GM13976 (cell line): ENCODE data around the gene SFT2D3.

ENCODE experiments used
- DNase-seq: peaks from one replicate; pipeline ENCODE4 v3.0.0; 2012; ENCODE audit warnings: low spot score
- CTCF ChIP-seq: IDR thresholded peaks from 2 replicates; pipeline ENCODE4 v1.5.1; 2012; ENCODE audit warnings: borderline replicate concordance, mild to moderate bottlenecking; ENCODE audit not compliant: insufficient read depth; ENCODE audit errors: extremely low read depth, missing control alignments, control extremely low read depth
- in situ Hi-C: fragments of 300-500 bp; cut with MboI; formaldehyde crosslinking; loops from one replicate; pipeline ENCODE4 v1.12.0; 2022; ENCODE audit warnings: low sequenced_read_pairs, mixed read lengths, inconsistent platforms; ENCODE audit not compliant: unreplicated experiment

SFT2D3 gene

DNA sequence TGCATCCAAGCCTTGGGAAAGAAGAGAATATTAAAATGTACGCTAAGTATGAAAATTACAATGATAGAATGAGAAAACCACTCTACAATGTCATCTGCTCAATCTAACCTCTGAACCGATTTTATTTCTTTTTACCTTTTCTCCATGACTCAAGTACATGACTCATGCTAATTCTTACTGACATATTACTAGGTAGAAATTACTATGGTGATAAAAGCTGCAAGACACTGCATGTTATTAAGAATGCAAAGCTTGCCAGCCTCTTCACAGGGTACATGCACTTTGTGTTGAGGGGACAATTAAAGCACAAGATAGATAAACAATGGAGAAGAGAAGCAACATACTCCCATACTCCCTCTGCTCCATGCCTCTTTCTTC is 20.7 kb downstream of the SFT2D3 start:
- TF ChIP-seq CTCF: no peak
- in situ Hi-C loops: no loop called here
- no peak for DNase-seq

DNA sequence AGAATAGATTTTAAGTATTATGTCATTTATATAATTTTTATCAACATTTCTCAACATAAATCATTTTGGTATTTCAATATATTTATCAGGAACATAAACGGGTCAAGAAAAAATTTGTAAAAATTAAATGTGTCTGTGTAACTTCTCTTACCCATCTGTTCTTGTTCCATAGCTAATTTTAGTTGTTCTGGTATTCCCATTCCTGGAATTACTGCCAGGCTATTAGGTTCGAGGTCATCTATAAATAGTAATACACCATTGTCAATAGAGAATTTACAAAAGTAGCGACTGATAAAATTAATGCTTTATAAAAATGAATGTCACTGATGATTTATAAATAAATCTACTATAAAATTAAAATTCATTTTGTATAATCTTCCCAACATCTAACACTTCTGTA is 21.5 kb downstream of the SFT2D3 start:
- no peak for TF ChIP-seq CTCF
- DNase-seq: no peak
- in situ Hi-C loops: no loop called here

- DNase-seq: no peak
- in situ Hi-C loops: no loop called here
- no peak for TF ChIP-seq CTCF
Observed at GRCh38 chr2:127726158-127726880, 25.0 kb downstream of the SFT2D3 start.

DNA sequence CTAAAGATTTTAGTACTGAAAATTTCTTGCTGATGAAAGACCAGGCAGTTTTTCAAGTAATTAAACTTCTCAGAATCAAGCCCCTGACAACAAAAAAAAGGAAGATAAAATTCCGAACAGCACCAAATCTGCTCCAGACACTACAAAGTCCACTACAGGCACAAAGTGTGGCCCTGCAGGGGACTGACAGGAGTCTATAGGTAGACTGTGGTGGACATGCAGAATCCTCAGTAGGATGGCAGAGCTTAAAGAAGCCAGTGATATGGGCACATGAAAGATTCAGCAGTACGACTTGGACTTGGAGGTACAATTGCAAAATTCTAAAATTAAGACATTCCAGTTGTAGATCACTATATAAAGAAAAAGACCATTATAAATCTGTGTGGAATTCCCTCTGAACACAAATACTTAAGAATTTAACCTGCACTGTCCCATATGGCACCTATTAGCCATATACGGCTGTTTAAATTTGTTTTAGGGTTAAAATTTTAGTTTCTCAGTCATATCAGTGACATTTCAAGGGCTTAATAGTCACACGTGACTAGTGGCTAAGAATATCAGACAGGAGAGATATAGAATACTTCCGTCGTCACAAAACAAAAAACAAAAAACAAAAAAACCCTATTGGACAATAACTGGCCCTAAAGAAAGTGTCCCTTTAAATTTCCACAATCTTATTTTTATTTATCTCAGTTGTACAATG is 32.0 kb downstream of the SFT2D3 start:
- no peak for DNase-seq
- no peak for TF ChIP-seq CTCF
- in situ Hi-C loops: no loop called here

DNA sequence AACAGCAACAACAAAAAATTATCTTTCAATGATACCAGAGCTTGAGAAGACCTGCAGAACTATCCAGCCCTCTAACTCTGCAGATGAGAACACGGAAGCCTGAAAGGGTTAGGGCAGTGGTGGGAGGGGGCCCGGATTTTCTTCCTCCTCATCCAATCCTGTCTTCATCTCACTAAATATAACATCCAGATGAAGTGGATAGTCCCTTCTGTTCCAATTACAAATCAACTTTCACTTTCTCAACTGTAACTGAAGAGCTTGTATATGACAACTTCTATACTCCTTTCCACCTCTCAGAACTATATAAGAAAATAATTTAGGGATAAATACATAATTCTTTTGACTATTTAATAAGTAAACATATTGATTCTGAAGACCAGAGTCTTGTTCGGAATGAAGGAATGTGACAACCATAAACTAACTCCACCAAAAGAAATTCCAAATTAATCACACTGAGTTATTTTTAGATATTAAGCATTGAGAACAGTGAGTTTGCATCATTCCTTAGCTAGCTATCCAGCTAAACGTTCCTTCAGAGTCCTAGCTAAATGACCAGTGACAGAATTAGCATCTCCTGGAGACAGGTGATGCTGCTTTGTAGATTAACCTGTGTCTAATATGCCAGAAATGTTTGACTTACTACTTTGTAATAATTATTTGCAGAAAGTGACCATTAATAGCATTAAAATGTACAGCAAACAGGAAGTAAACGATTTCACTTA is 32.7 kb downstream of the SFT2D3 start:
- in situ Hi-C loops: no loop called here
- no peak for DNase-seq
- no peak for TF ChIP-seq CTCF

GRCh38 chr2:127735044-127735443 is 33.7 kb downstream of the SFT2D3 start:
- no peak for TF ChIP-seq CTCF
- DNase-seq: no peak
- in situ Hi-C loops: no loop called here
